NCI-H2227 (cell line): Measurements from ENCODE around the gene PCSK7.
"Not testable (repeated sequence)": the region's sequence is repeated elsewhere in the genome, so short reads cannot be mapped to it uniquely, and the experiment has no call there.

Experiments
- DNase-seq: peaks from one replicate; lab custom pipeline; 2025; ENCODE audit not compliant: unreplicated experiment; lab: John Stamatoyannopoulos, UW

Gene PCSK7

GRCh38 chr11:117185736-117186430, 46.0 kb downstream of the PCSK7 start:
- DNase-seq, result no peak

GRCh38 chr11:117183724-117184349, 48.0 kb downstream of the PCSK7 start:
- no peak for DNase-seq

- DNase-seq, result not testable (repeated sequence)
Observed at GRCh38 chr11:117183178-117183577, 48.7 kb downstream of the PCSK7 start.

GRCh38 chr11:117182551-117182935, 49.3 kb downstream of the PCSK7 start:
- DNase-seq, result no peak

- no peak for DNase-seq
Observed at GRCh38 chr11:117181586-117182550, 50.0 kb downstream of the PCSK7 start.

- peak; percentile 38 for DNase-seq
Observed at GRCh38 chr11:117180661-117181585, 51.0 kb downstream of the PCSK7 start.

GRCh38 chr11:117180020-117180419, 51.9 kb downstream of the PCSK7 start:
- DNase-seq, result no peak

GRCh38 chr11:117179048-117179999, 52.5 kb downstream of the PCSK7 start:
- DNase-seq, result no peak

GRCh38 chr11:117178210-117179034, 53.5 kb downstream of the PCSK7 start, which contains the start of gene SIDT2:
Gene SIDT2, plus strand, starts transcription at chr11:117178743. Its CDS starts 521 bp downstream, at chr11:117179264.
- peak; percentile 92 for DNase-seq

GRCh38 chr11:117177534-117178209, 54.2 kb downstream of the PCSK7 start:
- DNase-seq, result no peak

GRCh38 chr11:117176186-117176585, 55.7 kb downstream of the PCSK7 start:
- no peak for DNase-seq

- no peak for DNase-seq
Observed at GRCh38 chr11:117175781-117176180, 56.1 kb downstream of the PCSK7 start.

- DNase-seq, result no peak
Observed at GRCh38 chr11:117175104-117175503, 56.8 kb downstream of the PCSK7 start.

- DNase-seq, result no peak
Observed at GRCh38 chr11:117172724-117173421, 59.0 kb downstream of the PCSK7 start.

- DNase-seq, result no peak
Observed at GRCh38 chr11:117171404-117172061, 60.3 kb downstream of the PCSK7 start.

- DNase-seq, result no peak
Observed at GRCh38 chr11:117171007-117171403, 60.9 kb downstream of the PCSK7 start.

GRCh38 chr11:117170210-117170609, 61.7 kb downstream of the PCSK7 start:
- DNase-seq, result no peak
